GM21528 (cell line): ENCODE results near the gene ALG3.

Experiments
- ATAC-seq: cut with Tn5 transposase; IDR thresholded peaks from one replicate; pipeline ENCODE4 v1.9.1; 2021; ENCODE audit warnings: mild to moderate bottlenecking, moderate library complexity; ENCODE audit not compliant: unreplicated experiment, low FRiP score

ALG3 gene

DNA sequence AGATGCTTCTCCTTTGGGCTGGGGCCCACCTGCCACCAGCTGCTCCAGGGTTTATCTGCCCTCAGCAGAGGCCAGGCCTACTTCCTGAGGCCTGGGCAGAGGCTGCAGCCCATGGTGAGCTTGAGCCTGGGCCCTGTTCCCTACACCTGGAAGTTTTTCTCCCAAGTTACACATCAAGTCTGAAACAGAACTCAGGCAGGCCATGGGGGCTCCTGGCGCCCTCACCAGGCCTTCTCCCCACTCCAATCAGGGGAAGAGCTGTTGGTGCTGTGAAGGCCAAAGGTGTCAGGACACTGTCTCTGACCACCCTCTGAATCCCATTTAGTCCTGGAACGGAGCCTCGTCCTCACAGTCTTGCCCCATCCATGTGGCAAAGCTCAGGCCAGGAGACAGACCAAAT lies 12.1 kb downstream of the ALG3 start:
- ATAC-seq = no peak

GRCh38 chr3:184236033-184236410 lies 12.7 kb downstream of the ALG3 start:
- no peak for ATAC-seq

DNA sequence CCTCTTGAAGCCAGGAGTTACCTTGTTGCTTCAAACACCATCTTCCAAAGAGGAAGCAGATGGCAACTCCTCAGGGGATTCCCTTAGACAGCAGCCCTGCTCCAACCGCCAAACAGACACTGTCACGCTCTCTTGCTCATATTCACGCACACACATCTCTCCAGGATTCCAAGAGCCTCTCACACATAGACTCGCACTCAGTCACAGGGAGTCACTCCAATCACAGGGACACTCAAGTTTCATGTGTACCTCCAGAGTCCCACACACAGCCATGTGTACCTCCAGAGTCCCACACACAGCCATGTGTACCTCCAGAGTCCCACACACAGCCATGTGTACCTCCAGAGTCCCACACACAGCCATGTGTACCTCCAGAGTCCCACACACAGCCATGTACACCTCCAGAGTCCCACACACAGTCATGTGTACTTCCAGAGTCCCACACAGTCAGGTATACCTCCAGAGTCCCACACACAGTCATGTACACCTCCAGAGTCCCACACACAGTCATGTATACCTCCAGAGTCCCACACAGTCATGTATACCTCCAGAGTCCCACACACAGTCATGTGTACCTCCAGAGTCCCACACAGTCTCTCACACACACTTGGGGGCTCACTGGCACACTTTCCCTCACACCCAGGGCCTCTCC lies 13.3 kb downstream of the ALG3 start:
- no peak for ATAC-seq

DNA sequence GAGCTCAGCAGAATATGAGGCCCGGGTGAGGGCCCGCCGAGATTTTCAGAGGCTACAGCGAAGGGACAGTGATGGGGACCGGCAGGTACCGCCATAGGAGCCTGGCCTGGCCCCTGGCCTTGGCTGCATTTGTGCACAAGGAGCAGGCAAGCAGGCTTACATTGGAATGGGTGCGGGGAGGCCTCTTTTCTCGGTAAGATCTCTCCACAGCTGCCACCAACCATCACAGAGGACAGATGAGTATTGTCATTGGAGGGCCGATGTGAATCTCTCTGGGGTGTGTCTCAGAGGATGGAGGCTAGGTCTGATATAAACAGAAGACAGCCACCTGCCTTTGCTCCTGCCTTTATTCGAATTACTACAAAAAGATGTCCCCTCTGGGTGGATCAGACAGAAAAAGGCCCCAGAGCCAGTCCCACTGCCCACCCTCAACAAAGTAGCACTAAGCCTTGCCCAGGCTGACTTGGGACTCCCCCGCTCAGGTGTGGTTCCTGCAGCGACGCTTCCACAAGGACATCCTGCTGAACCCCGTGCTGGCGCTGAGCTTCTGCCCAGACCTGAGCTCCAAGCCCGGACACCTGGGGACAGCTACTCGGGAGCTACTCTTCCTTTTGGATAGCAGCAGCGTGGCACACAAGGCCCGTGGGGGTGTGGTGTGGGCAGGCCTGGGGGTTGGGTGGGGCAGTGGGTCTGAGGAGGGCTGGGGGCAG lies 13.9 kb downstream of the ALG3 start:
- no peak for ATAC-seq

- no peak for ATAC-seq
These were observed 14.5 kb downstream of the ALG3 start for GRCh38 chr3:184234224-184234623.

GRCh38 chr3:184233127-184233843 lies 15.5 kb downstream of the ALG3 start:
- no peak for ATAC-seq

DNA sequence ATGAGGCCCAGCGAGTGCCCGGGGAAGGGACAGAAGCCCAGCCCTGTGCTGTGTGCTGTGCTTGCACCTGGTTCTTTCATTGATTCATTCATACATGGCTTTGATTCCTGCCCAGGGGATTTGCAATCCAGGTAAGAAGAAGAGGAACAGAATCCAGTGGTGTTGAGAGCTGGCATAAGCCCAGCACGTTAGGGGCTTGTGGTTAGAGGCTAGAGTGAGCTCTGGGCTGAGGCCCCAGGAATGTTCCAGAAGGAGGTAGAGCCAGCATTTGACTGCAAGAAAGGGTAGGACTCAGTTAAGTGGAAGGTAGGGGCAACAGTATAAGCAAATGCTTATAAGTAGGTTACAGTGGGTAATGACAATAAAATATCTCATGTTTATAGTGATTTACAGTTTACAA lies 17.1 kb downstream of the ALG3 start:
- ATAC-seq = no peak

DNA sequence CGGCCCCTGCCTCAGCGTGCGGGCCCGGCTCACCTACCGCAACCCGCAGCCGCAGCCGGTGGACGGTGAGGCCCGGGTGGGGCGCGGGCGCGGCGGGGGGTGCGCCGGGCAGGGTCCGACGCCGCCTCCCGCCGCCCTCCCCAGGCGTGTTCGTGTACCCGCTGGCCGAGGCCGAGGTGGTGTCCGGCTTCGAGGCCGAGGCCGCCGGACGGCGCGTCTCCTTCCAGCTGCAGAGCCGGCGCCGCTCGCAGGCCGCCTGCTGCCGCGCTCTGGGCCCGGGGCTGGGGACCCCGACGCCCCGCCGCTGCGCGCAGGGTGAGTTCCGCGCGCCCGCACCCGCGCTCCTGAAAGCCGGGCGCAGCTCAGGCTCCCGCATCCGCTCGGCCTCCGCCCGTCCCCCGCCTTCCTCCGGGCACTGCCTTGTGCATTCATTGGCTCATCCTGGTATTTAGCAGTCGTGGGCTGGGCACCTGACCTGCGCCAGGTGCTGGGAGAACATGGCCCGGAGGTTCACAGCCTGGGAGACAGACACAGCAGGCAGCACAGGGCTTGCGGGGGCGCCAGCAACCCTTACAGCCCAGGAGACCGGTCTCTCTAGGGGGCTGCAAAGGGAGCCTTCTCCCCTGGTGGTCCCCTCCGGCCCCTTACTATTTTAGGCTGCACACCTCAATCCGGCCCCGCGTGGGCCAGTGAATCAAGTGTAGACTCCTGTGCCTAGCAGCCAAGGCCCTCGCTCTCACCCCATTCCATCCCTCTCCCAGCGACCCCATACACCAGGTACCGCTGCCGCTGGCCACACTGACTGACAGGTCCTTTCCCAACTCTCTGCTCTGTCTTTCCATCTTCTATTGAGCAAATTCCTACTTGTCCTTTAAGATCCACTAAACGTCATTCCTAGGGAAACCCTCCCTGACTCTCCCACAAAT lies 17.9 kb downstream of the ALG3 start:
- ATAC-seq = no peak

DNA sequence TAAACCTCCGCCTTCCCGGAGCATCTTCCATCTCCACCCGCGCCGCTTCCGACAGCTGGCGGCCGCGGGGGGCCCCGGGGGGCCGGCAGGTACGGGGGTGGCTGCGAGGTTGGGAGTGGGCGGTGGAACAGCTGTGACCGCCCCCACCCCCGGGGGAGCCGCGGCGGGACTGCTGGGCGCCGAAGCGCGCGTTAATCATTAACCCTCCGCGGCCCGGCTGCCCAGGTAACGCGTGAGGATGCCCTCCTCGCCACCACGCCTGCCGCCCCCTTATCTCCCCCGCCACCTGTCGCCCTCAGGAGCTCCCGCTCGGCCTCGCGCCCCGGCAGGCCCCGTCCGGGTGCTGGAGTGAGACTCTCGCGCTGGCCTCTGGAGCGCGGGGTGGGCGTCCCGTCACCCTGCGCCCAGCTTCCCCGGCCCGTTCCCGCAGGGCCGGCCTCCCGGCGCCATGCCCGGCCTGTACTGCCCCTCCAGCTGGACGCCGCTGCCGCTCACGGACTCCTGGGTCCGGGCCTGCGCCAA lies 18.6 kb downstream of the ALG3 start:
- ATAC-seq = no peak

- peak; percentile 77 for ATAC-seq
These were observed 19.2 kb downstream of the ALG3 start, which contains the start of gene VWA5B2 for GRCh38 chr3:184229394-184230080. TSS of gene VWA5B2 (plus strand) at chr3:184229585. CDS start at chr3:184230529, 944 bp downstream.

DNA sequence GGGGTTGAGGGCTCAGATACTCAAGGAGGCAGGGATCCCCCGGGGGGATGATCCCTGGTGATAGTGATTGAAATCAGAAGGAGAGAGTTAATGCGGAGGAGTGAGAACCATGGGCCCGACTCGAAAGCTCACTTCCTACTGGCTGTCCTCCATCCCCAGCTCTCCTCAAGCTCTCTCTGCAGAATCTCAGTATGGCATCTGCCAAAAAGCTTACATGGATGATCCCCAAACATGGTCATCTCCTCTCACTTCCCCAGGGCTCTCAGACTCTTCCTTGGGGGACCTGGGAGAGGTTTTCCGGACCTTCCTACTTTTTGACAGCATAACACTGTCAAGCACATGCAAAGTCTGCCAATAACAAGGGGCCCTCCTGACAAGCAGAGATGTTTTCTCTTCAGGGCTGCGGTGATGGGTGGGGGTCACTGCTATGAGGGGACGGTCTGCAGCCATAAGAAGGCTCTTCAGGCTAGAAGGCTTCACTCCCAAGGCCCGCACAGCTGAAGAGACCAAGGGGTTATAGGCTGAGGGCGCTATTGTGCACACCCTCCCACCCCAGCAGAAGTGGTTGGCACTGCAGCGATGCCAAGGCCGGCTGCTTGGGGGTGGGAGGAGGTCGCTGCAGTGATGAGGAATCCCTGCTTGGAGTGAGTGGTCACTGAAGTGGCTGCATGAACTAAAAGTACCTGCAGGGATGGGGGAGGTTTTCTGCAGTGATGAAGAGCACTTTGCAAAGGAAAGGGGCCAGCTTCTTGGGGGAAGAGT lies 20.2 kb downstream of the ALG3 start:
- no peak for ATAC-seq

- no peak for ATAC-seq
These were observed 21.3 kb downstream of the ALG3 start for GRCh38 chr3:184227481-184227935.

GRCh38 chr3:184223946-184224345 lies 24.8 kb downstream of the ALG3 start:
- ATAC-seq = no peak

GRCh38 chr3:184222521-184222920 lies 26.2 kb downstream of the ALG3 start:
- ATAC-seq = no peak

DNA sequence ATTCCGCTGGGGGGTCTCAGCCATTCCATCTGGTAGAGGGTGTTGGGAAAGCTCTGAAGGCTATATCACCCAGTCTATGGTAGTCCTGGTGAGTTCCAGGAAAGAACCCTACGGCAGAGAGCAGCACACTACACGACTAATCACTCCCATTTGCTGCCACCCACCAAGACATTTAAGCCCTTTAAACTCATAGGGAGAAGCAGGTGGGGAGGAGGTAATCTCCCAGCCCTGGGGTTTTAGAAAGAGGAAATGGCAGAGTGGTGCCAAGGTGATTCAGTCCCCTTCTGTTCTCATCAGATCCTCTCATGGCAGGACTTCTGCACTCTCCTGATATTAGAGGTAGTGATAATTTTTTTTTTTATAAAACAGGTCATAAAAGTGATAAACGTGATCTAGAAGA lies 29.9 kb downstream of the ALG3 start:
- no peak for ATAC-seq

GRCh38 chr3:184211718-184212117 lies 37.0 kb downstream of the ALG3 start:
- no peak for ATAC-seq

- no peak for ATAC-seq
These were observed 37.5 kb downstream of the ALG3 start for GRCh38 chr3:184211297-184211696.

DNA sequence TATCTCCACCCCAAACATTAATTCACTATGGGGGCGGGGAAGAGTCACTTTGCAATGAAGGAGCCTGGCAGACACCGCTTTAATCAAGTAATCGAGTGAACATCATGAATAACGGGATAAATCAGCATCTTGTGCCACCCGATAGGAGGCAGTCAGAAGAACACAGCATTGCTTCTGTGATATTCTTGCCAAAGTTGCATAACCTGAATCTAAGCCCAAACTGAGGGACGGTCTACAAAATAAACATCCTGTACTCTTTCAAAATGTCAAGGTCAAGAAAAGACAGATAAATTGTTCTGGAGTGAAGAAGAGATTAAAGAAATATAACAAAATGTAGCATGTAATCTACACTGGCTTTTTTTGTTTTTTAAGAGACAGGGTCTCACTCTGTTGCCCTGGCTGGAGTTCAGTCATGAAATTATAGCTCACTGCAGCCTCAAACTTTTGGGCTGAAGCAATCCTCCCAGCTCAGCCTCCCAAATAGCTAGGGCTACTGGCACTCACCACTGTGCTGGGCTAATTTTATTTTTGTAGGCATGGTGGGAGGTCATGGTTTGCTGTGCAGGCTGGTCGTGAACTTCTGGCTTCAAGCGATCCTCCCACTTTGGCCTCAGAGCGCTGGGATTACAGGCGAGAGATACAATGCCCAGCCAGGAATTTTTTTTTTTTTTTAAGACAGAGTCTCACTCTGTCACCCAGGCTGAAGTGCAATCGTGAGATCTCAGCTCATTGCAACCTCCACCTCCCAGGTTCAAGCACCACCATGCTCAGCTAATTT lies 39.4 kb downstream of the ALG3 start:
- no peak for ATAC-seq
